IPS-15b (cell line): ENCODE data around the gene THEMIS2.
"Not testable (repeated sequence)": the region's sequence is repeated elsewhere in the genome, so short reads cannot be mapped to it uniquely, and the experiment has no call there.

Experiments used
- H3K27me3 ChIP-seq: one replicate; pipeline ENCODE4 v1.6.1; 2013; ENCODE audit warnings: low read length; ENCODE audit not compliant: control insufficient read depth, insufficient read depth
- H3K36me3 ChIP-seq: one replicate; pipeline ENCODE4 v1.6.1; 2013; ENCODE audit warnings: low read length; ENCODE audit not compliant: control insufficient read depth, insufficient read depth
- H3K4me1 ChIP-seq: one replicate; pipeline ENCODE4 v1.6.1; 2013; ENCODE audit warnings: mild to moderate bottlenecking, low read length; ENCODE audit not compliant: control insufficient read depth, insufficient read depth
- H3K4me3 ChIP-seq: one replicate; pipeline ENCODE4 v1.5.1; 2013; ENCODE audit warnings: low read depth, low read length
- H3K9ac ChIP-seq: one replicate; pipeline ENCODE4 v1.6.1; 2013; ENCODE audit warnings: low read depth, mild to moderate bottlenecking, low read length
- H3K9me3 ChIP-seq: one replicate; pipeline ENCODE4 v1.6.1; 2013; ENCODE audit warnings: mild to moderate bottlenecking, low read length; ENCODE audit not compliant: control insufficient read depth, insufficient read depth

The THEMIS2 gene

DNA sequence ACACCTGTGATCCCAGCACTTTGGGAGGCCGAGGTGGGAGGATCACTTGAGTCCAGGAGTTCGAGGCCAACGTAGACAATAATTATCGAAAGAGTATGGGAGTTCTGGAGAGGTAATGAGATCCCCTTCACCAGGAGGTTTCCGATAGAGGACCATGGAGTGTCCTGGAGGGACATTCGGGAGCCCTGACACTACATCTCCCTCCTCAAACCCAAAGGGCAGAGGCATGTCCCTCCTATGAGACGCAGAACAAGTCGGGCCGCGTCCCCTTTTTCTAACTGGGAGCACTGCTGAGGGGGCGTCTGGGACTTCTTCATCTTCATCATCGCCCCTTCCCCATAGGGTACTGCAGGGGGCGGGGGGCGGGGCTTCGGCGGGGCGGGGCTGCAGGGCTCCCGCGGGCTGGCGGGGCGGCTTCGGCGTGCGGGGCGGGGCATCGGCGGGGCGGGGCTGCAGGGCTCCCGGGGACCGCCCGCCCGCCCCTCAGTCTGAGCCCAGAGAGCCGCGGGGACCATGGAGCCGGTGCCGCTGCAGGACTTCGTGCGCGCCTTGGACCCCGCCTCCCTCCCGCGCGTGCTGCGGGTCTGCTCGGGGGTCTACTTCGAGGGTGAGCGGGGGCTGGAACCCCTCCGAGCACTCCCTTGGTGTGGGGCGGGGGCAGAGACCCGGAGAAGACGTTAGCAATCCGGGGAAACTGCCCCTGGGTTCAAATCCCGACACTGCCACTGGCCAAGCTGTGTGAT is at the start of gene THEMIS2:
TSS of gene THEMIS2 (plus strand) at position 486 of the 743 bp plus-strand sequence. CDS start at position 514, 28 bp downstream.
- Histone ChIP-seq H3K36me3 (no peaks in the 10 kb centered on the region), H3K4me1 (peaks cover 3% of the 10 kb centered on the region), H3K9ac (peak within 1 kb of the TSS; percentile 70), H3K27me3 (peaks cover 2% of the 10 kb centered on the region), H3K4me3 (peak within 1 kb of the TSS; percentile 97), H3K9me3 (no peaks in the 10 kb centered on the region)

DNA sequence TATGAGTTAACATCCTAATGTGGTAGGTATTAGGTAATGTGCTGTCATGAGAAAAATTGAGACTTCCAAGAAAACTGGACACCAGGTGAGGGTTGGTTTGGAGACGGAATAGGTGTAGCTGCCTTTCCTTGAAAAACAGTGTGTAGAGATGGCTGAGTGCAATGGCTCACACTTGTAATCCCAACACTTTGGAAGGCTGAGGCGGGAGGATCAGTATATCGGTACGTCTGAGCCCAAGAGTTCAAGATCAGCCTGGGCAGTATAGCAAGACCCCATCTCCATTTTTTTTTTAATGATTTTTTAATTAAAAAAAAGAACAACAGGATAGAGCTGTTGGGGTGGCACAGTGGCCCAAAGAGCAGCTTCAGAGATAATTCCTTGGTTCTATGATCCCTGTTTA is 48.6 kb upstream of the THEMIS2 start:
- Histone ChIP-seq H3K4me3 (no peak overlapping the region), H3K36me3 (no peaks in the 10 kb centered on the region), H3K27me3 (no peaks in the 10 kb centered on the region), H3K9me3 (no peaks in the 10 kb centered on the region), H3K4me1 (no peaks in the 10 kb centered on the region), H3K9ac (no peak overlapping the region)

DNA sequence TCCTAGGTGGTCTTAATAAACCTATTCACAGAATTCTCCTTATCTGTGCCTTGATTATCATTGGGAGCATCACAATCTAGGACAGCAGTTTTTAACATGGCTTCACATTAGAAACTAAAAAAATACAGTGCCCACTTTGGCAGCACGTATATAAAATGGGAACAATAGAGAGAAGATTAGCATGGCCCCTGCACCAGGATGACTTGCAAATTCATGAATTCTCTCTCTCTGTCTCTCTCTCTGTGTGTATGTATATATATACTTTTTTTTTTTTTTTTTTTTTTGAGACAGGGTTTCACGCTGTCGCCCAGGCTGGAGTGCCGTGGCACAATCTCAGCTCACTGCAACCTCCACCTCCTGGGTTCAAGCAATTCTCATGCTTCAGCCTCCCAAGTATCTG is 47.9 kb upstream of the THEMIS2 start:
- no peaks in the 10 kb centered on the region for H3K36me3 ChIP-seq
- no peak overlapping the region for H3K4me3 ChIP-seq
- no peak overlapping the region for H3K9ac ChIP-seq
- H3K4me1 ChIP-seq, result no peaks in the 10 kb centered on the region
- H3K27me3 ChIP-seq, result no peaks in the 10 kb centered on the region
- no peaks in the 10 kb centered on the region for H3K9me3 ChIP-seq

DNA sequence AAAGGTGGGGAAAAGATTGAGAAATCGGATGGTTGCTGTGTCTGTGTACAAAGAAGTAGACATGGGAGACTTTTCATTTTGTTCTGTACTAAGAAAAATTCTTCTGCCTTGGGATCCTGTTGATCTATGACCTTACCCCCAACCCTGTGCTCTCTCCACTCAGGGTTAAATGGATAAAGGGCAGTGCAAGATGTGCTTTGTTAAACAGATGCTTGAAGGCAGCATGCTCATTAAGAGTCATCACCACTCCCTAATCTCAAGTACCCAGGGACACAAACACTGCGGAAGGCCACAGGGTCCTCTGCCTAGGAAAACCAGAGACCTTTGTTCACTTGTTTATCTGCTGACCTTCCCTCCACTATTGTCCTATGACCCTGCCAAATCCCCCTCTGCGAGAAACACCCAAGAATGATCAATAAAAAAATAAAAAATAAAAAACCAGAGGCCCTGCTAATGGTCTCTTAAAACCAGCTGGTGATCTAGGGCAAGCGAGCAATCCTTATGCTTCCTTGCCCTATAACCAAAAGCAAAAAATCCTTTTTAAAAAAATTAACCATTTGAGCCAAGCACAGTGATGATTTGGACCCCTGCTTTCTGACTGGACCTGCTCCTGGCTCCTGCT is 42.9 kb upstream of the THEMIS2 start:
- not testable (repeated sequence) for H3K4me1 ChIP-seq, H3K36me3 ChIP-seq, H3K4me3 ChIP-seq, H3K9ac ChIP-seq, H3K27me3 ChIP-seq, H3K9me3 ChIP-seq

DNA sequence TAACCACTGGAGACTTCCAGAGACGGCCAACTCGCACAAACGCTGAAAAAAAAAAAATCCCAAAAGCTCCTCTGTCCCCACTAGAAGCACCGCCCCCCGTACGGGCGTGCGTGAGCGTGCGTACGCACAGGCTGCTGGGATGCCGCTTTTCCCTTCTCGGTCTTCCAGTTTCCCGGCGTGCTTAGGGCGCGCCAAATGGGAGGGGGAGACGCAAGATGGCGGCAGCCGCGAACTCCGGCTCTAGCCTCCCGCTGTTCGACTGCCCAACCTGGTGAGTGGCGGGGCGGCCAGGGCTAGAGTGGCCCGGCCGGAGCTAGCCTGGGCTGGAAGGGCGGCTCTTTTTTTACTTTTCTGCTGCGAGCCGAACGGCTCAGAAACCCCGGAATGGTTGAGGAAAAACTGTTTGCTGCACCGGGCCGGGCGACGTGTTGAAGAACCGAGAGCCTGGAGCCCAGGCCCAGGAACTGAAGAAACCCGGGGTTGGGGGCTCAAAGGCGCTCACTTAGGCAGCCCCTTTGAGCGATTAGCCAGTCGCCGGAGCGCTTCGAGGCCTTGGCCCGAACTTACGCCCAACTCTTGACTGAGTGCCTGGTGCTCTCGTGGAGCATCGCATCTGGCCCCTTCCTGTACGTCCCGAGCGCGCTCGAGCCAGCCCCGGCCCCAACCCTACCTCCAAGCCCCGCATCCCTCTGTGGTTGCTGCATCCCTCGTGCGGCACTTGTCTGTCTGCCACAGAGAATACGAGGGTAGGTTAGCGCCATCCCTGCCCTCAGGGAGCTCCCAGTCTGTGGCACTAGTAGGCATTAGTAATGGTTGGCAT is 41.5 kb upstream of the THEMIS2 start, which contains the start of gene PPP1R8:
TSS of gene PPP1R8 (plus strand) at position 162 of the 820 bp plus-strand sequence. CDS start at position 216, 54 bp downstream.
- H3K27me3 ChIP-seq, result no peaks in the 10 kb centered on the region
- no peaks in the 10 kb centered on the region for H3K9me3 ChIP-seq
- H3K4me1 ChIP-seq, result peaks cover 5% of the 10 kb centered on the region
- peak within 1 kb of the TSS; percentile 98 for H3K9ac ChIP-seq
- no peaks in the 10 kb centered on the region for H3K36me3 ChIP-seq
- peak within 1 kb of the TSS; percentile 98 for H3K4me3 ChIP-seq

DNA sequence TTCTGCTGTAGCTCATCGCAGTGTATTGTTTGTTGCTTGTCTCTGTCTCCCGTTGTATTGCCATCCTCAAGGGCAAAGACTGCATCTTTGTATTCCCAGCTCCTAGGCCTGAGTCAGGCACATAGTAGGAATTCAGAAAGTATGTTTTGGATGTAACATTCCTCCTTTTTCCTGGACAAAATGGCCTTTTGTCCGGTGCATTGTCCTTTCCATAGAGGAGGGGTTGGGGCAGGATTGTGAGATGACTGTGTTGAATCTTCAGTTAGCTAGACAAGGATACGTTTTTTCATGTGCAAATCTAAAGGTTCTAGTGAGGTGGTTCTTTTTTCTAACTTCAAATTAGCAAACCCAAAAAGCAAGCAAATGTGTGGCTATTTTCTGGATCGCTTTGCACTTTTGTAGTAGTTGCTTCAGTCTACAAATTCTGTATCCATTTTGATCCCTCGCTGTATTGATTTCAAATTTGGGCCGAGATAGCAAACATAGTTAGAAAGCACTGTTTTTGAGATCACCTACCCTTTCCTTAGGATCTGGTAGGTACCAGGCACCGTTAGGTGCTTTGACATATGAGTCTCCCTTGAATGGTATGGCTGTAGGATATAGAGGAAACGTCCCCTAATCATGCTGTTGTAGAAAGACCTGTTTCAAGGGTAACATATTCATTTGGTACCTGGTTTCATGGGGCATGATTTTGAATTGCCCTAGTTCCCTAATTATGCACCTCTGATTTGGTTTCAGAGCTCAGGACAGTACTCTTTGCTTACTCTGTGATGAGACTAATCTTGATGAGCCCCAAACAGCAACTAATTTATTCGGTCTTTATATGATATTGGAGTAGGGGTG is 40.6 kb upstream of the THEMIS2 start:
- no peaks in the 10 kb centered on the region for H3K9me3 ChIP-seq
- peaks cover 5% of the 10 kb centered on the region for H3K4me1 ChIP-seq
- no peaks in the 10 kb centered on the region for H3K27me3 ChIP-seq
- no peaks in the 10 kb centered on the region for H3K36me3 ChIP-seq
- H3K9ac ChIP-seq, result peak overlapping the region; percentile 98
- peak overlapping the region; percentile 98 for H3K4me3 ChIP-seq

DNA sequence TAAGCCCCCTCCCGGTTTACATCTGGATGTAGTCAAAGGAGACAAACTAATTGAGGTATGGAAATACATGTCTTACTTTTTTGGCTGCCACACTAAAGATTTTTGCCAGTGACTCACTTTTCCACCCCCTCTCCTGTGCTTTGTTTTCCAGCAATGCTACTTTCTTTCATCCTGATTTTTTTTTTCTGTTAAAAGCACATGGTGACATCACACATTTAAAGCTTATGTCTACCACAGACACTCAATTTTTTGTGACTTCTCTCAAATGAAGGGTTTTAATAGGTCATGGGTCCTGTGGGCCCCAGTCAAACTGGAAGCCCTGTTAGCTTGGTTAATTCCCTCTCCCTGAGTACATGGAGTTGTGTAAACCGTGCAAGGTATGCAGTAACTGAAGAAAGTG is 39.6 kb upstream of the THEMIS2 start:
- H3K27me3 ChIP-seq, result no peaks in the 10 kb centered on the region
- H3K9ac ChIP-seq, result no peak overlapping the region
- no peaks in the 10 kb centered on the region for H3K9me3 ChIP-seq
- H3K4me3 ChIP-seq, result no peak overlapping the region
- H3K4me1 ChIP-seq, result peaks cover 5% of the 10 kb centered on the region
- H3K36me3 ChIP-seq, result no peaks in the 10 kb centered on the region

DNA sequence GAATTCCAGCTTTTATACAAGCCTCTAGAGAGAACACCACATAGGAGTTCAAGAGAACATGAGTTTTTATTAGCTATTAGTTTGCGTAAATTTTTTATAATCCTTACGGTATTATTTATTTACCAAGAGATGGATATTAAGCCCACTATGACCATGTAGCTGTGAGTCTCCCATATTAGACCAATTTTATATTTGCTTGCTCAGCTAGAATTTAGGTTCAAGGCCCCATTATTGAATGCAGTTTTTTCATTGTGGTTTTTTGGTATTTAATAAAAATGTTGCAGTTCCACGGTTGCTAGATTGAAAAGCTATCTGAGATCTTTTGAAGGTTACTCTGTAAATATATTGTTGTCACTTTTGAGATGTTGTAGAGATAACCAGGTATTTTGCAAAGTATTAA is 38.9 kb upstream of the THEMIS2 start:
- H3K36me3 ChIP-seq, result no peaks in the 10 kb centered on the region
- H3K27me3 ChIP-seq, result no peaks in the 10 kb centered on the region
- H3K9ac ChIP-seq, result no peak overlapping the region
- H3K9me3 ChIP-seq, result no peaks in the 10 kb centered on the region
- no peak overlapping the region for H3K4me3 ChIP-seq
- peaks cover 5% of the 10 kb centered on the region for H3K4me1 ChIP-seq

DNA sequence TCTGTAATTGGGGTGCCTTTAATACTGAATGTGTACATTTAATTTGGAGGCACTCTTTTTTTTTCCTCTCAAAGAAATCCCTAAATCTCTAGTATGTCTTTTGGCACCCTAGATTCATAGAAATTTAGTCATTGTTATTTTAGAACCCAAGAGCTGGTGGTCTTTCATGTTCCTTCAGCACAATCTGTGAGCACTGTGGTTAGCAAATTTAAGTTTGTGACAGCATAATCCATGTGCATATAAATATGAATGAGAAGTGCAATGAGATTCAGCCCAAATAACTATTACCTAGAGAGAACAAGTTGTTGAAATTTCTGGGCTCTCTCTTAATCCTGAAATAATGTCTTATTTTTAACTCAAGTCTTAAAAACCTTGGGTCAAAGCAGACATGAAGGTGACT is 37.3 kb upstream of the THEMIS2 start:
- Histone ChIP-seq H3K4me3 (no peak overlapping the region), H3K36me3 (peaks cover 4% of the 10 kb centered on the region), H3K9ac (no peak overlapping the region), H3K4me1 (peaks cover 5% of the 10 kb centered on the region), H3K9me3 (no peaks in the 10 kb centered on the region), H3K27me3 (no peaks in the 10 kb centered on the region)

DNA sequence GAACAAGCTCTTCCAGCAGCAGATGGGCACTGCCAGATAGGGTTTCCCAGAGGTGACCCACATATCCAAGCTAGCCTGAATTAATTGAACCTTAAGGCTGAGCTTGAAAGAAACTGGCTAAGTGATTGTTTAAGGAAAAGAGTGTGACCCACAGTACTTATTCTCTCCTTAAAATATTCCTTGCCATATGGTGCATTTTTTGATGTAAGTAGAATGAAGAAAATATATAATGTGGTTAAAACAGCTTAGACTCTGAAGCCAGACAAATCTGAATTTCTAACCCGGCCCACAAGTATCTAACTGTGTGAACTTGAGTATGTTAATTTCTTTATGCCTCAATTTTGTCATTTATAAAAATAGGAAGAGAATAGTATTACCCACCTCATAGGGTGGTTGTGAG is 36.8 kb upstream of the THEMIS2 start:
- H3K36me3 ChIP-seq, result peaks cover 4% of the 10 kb centered on the region
- H3K27me3 ChIP-seq, result no peaks in the 10 kb centered on the region
- no peak overlapping the region for H3K4me3 ChIP-seq
- no peaks in the 10 kb centered on the region for H3K9me3 ChIP-seq
- no peak overlapping the region for H3K9ac ChIP-seq
- H3K4me1 ChIP-seq, result peaks cover 5% of the 10 kb centered on the region

DNA sequence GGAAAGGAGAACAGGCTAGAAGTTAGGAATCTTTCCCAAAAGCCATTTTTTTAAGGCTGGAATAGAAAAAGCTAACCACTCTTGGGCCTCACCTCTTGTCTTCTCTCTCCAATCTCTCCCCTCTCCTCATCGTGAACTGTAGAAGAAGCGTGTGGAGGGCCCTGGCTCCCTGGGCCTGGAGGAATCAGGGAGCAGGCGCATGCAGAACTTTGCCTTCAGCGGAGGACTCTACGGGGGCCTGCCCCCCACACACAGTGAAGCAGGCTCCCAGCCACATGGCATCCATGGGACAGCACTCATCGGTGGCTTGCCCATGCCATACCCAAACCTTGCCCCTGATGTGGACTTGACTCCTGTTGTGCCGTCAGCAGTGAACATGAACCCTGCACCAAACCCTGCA is 22.4 kb upstream of the THEMIS2 start:
- peaks cover 37% of the 10 kb centered on the region for H3K36me3 ChIP-seq
- no peak overlapping the region for H3K9ac ChIP-seq
- H3K4me3 ChIP-seq, result no peak overlapping the region
- no peaks in the 10 kb centered on the region for H3K9me3 ChIP-seq
- H3K4me1 ChIP-seq, result no peaks in the 10 kb centered on the region
- no peaks in the 10 kb centered on the region for H3K27me3 ChIP-seq
